ENCODE data around the gene SUPT4H1.
"Not testable (repeated sequence)": the region's sequence is repeated elsewhere in the genome, so short reads cannot be mapped to it uniquely, and the experiment has no call there.

DNA sequence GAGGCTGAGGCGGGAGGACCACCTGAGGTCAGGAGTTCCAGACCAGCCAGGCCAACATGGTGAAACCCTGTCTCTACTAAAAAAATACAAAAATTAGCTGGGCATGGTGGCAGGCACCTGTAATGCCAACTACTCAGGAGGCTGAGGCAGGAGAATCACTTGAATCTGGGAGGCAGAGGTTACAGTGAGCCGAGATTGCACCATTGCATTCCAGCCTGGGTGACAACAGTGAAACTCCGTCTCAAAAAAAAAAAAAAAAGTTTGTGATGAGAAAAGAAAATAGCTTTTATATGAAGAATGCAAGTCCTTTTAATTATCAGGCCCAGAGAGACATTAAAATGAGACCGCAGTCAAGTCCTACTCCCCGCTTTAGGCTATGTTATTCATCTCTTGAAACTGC, 45.4 kb upstream of the SUPT4H1 start:
- TF ChIP-seq, protein P1, sequence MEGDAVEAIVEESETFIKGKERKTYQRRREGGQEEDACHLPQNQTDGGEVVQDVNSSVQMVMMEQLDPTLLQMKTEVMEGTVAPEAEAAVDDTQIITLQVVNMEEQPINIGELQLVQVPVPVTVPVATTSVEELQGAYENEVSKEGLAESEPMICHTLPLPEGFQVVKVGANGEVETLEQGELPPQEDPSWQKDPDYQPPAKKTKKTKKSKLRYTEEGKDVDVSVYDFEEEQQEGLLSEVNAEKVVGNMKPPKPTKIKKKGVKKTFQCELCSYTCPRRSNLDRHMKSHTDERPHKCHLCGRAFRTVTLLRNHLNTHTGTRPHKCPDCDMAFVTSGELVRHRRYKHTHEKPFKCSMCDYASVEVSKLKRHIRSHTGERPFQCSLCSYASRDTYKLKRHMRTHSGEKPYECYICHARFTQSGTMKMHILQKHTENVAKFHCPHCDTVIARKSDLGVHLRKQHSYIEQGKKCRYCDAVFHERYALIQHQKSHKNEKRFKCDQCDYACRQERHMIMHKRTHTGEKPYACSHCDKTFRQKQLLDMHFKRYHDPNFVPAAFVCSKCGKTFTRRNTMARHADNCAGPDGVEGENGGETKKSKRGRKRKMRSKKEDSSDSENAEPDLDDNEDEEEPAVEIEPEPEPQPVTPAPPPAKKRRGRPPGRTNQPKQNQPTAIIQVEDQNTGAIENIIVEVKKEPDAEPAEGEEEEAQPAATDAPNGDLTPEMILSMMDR (optimal IDR thresholded peaks at IDR 0.05 in 1 of 3, IDR thresholded peaks at IDR 0.05 in 1 of 3, conservative IDR thresholded peaks at IDR 0.05 in 1 of 3; ENCODE audit: extremely low read depth in 1 of 3, insufficient read depth in 2 of 3, low read length in 3 of 3) = not testable (repeated sequence)
- TF ChIP-seq EZH2 (IDR thresholded peaks at IDR 0.05; ENCODE audit: low read length) = not testable (repeated sequence)
